Fibroblast of lung (primary cell): ENCODE data around the gene DSCAML1.

Source experiments
- EZH2 ChIP-seq: IDR thresholded peaks from 2 replicates; pipeline ENCODE4 v1.5.1; 2012; ENCODE audit warnings: low read length, control low read depth, mild to moderate bottlenecking; ENCODE audit errors: missing control alignments
- TF ChIP-seq, protein P1 (sequence below), 2 donors: IDR thresholded peaks in 1 of 2; conservative IDR thresholded peaks in 1 of 2; 1 replicate in 1 of 2; 2 replicates in 1 of 2; pipeline ENCODE4 v1.5.1; 2011 to 2012; ENCODE audit warnings: low read length in 2 of 2, control low read depth in 1 of 2, inconsistent platforms in 1 of 2, low read depth in 1 of 2, mild to moderate bottlenecking in 1 of 2

DNA sequence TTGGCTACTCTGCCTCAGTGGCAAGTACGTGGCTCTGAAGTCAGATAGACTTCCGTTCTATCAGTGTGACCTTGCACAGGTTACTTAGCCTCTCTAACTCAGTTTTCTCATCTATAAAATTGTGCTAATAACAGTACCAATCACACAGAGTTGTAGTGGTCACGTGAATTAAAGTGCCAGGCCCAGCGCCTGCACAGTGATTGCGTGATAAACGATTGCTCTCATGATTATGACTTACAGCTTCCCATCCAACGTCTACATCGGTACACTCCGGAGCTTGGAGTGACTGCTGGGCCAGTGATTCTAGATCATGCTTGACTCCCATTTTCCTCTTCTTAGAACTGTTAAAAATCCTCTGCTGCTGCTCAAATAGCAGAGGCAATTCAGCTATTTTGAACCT, 247.6 kb downstream of the DSCAML1 start:
- TF ChIP-seq EZH2 = no peak
- TF ChIP-seq, protein P1, sequence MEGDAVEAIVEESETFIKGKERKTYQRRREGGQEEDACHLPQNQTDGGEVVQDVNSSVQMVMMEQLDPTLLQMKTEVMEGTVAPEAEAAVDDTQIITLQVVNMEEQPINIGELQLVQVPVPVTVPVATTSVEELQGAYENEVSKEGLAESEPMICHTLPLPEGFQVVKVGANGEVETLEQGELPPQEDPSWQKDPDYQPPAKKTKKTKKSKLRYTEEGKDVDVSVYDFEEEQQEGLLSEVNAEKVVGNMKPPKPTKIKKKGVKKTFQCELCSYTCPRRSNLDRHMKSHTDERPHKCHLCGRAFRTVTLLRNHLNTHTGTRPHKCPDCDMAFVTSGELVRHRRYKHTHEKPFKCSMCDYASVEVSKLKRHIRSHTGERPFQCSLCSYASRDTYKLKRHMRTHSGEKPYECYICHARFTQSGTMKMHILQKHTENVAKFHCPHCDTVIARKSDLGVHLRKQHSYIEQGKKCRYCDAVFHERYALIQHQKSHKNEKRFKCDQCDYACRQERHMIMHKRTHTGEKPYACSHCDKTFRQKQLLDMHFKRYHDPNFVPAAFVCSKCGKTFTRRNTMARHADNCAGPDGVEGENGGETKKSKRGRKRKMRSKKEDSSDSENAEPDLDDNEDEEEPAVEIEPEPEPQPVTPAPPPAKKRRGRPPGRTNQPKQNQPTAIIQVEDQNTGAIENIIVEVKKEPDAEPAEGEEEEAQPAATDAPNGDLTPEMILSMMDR (conservative IDR thresholded peaks at IDR 0.05 in 1 of 2, IDR thresholded peaks at IDR 0.05 in 1 of 2; ENCODE audit: low read depth in 1 of 2, low read length in 2 of 2) = no peak
